ENCODE results near the gene TAS1R2. TPM values are rescaled to one million over a fixed set of nuclear protein-coding genes. Genes with fewer than 3 reads are reported as not detected.

TAS1R2 gene
- total and polyA plus RNA-seq, 9 of the 15 experiments (the other 6 are each of a cell fraction or from before 2014, with no cell fraction given), result not detected

- TF ChIP-seq RERE (CRISPR knock-in tag; IDR thresholded peaks at IDR 0.05; ENCODE audit: borderline replicate concordance) (0 out of 2 replicates have a peak, but pooled peaks have one; percentile 34), SNRNP70 (optimal IDR thresholded peaks at IDR 0.05; ENCODE audit: low read depth, low read length) (no peak), ZBTB11 (CRISPR knock-in tag; IDR thresholded peaks at IDR 0.05) (no peak), TSC22D4 (tag; IDR thresholded peaks at IDR 0.05) (no peak), HNRNPUL1 (IDR thresholded peaks at IDR 0.05; ENCODE audit: low read length) (no peak), MAZ (CRISPR knock-in tag; conservative IDR thresholded peaks at IDR 0.05 in 1 of 2, IDR thresholded peaks at IDR 0.05 in 1 of 2) (no peak), ZBTB43 (CRISPR knock-in tag; IDR thresholded peaks at IDR 0.05) (no peak), FOXM1 (IDR thresholded peaks at IDR 0.05; ENCODE audit: low read depth) (no peak), FOXM1 (CRISPR knock-in tag; IDR thresholded peaks at IDR 0.05; ENCODE audit: low read depth) (no peak), RBM25 (IDR thresholded peaks at IDR 0.05; ENCODE audit: low read depth, low read length, severe bottlenecking) (no peak), FOXJ2 (tag; IDR thresholded peaks at IDR 0.05) (no peak), NR2C2 (CRISPR knock-in tag; IDR thresholded peaks at IDR 0.05) (no peak), NR2C2 (tag; IDR thresholded peaks at IDR 0.05) (0 out of 2 replicates have a peak, but pooled peaks have one; percentile 20), HNRNPH1 (optimal IDR thresholded peaks at IDR 0.05; ENCODE audit: low read depth, low read length) (no peak), GTF2E2 (tag; IDR thresholded peaks at IDR 0.05) (no peak)
Measured at GRCh38 chr1:18907917-18908845, 48.7 kb upstream of the TAS1R2 start (continued).
